GM12878 (cell line): Measurements from ENCODE around the gene MAPRE2. TPM values are rescaled to one million over a fixed set of nuclear protein-coding genes. Genes with fewer than 3 reads are reported as not detected.

ENCODE experiments used
- ATAC-seq: fragments of 200-7000 bp; cut with Tn5 transposase; 3 replicates; pipeline ENCODE4 v1.9.1; 2020; ENCODE audit warnings: mild to moderate bottlenecking, moderate library complexity
- BruUV-seq: library from RNA; stranded (reverse); fragments of 400-500 nt; replicated peaks from 2 replicates; lab custom pipeline; 2021; lab: Mats Ljungman, UMichigan
- CTCF ChIA-PET: fragments of 300-600 bp; sonication (Branson Sonifier 250); formaldehyde crosslinking; extraction: SDS; loops from one replicate; lab custom pipeline; 2021; ENCODE audit warnings: inconsistent platforms; lab: Yijun Ruan, JAX
- POLR2A ChIA-PET: fragments of 350-600 bp; formaldehyde crosslinking; extraction: SDS; loops from one replicate; lab custom pipeline; 2021; ENCODE audit warnings: inconsistent platforms; lab: Charles Lee
- RAD21 ChIA-PET: fragments of 300-600 bp; sonication (Branson Sonifier 250); formaldehyde crosslinking; loops from one replicate; lab custom pipeline; 2023; ENCODE audit warnings: antibody characterized with exemption; ENCODE audit not compliant: unreplicated experiment; lab: Charles Lee
- SMC1A ChIA-PET: fragments of 300-600 bp; sonication (Branson Sonifier 250); formaldehyde crosslinking; loops from one replicate; lab custom pipeline; 2023; ENCODE audit not compliant: unreplicated experiment, uncharacterized antibody; lab: Charles Lee
- DNase-seq: peaks from one replicate; pipeline ENCODE4 v3.0.0-alpha.2; 2011; ENCODE audit warnings: low read depth, low spot score
- FAIRE-seq: peaks from 3 replicates; lab custom pipeline; 2011; peaks lifted over from hg19 to GRCh38; lab: Jason Lieb, UNC
- H2AFZ ChIP-seq: 2 replicates; pipeline ENCODE4 v1.6.0; 2011; ENCODE audit warnings: low read depth, low read length, control low read depth; ENCODE audit not compliant: control insufficient read depth
- H3K27ac ChIP-seq: 2 replicates; pipeline ENCODE4 v1.5.1; 2011; ENCODE audit warnings: control low read depth; ENCODE audit not compliant: control insufficient read depth, insufficient read depth
- H3K27me3 ChIP-seq, 2 experiments: replicated peaks in 1 of 2; 2 replicates each; pipeline versions ENCODE4 v1.6.0 to v1.6.1; 2011; ENCODE audit warnings: low read length in 1 of 2; ENCODE audit not compliant: control insufficient read depth in 2 of 2, insufficient read depth in 2 of 2
- H3K36me3 ChIP-seq, 2 experiments: 2 replicates each; pipeline ENCODE4 v1.5.1; 2011; ENCODE audit warnings: low read length in 1 of 2; ENCODE audit not compliant: control insufficient read depth in 2 of 2, insufficient read depth in 2 of 2
- H3K4me1 ChIP-seq: 2 replicates; pipeline ENCODE4 v1.6.1; 2011; ENCODE audit warnings: mild to moderate bottlenecking, low read length, moderate library complexity, mixed read lengths; ENCODE audit not compliant: control insufficient read depth, insufficient read depth
- H3K4me2 ChIP-seq: 2 replicates; pipeline ENCODE4 v1.6.0; 2011; ENCODE audit warnings: control low read depth; ENCODE audit not compliant: control insufficient read depth, insufficient read depth
- H3K4me3 ChIP-seq: fragments of 200-600 bp; sonication (generic); 2 replicates; pipeline ENCODE4 v1.5.1; 2016
- H3K79me2 ChIP-seq: 2 replicates; pipeline ENCODE4 v1.6.0; 2011; ENCODE audit warnings: low read length; ENCODE audit not compliant: control insufficient read depth, insufficient read depth
- H3K9ac ChIP-seq: 2 replicates; pipeline ENCODE4 v1.8.0; 2011; ENCODE audit warnings: low read length, control low read depth, mixed read lengths; ENCODE audit not compliant: control insufficient read depth, insufficient read depth
- H3K9me3 ChIP-seq: replicated peaks from 3 replicates; pipeline ENCODE4 v1.5.1; 2011; ENCODE audit warnings: mild to moderate bottlenecking, low read length; ENCODE audit not compliant: control insufficient read depth, insufficient read depth
- H4K20me1 ChIP-seq: 2 replicates; pipeline ENCODE4 v1.6.0; 2011; ENCODE audit not compliant: control insufficient read depth, insufficient read depth
- CUX1 ChIP-seq: IDR thresholded peaks from 2 replicates; pipeline ENCODE4 v1.6.1; 2012; ENCODE audit warnings: improper control_type of control experiment, low read depth, low read length; ENCODE audit not compliant: insufficient replicate concordance
- MLLT1 ChIP-seq: fragments of 450-650 bp; IDR thresholded peaks from 2 replicates; pipeline ENCODE4 v1.6.1; 2016; ENCODE audit warnings: mild to moderate bottlenecking
- MYC ChIP-seq: IDR thresholded peaks from 2 replicates; pipeline ENCODE4 v1.6.1; 2011; ENCODE audit warnings: mild to moderate bottlenecking, low read length, moderate library complexity, inconsistent platforms; ENCODE audit not compliant: insufficient read depth, insufficient replicate concordance, insufficient read length, severe bottlenecking
- RELA ChIP-seq: fragments of 450-650 bp; IDR thresholded peaks from 2 replicates; pipeline ENCODE4 v1.8.0; 2014; ENCODE audit warnings: borderline replicate concordance; ENCODE audit not compliant: partially characterized antibody
- SRF ChIP-seq, 2 experiments: IDR thresholded peaks; 2 replicates each; pipeline ENCODE4 v1.6.1; 2011; ENCODE audit warnings: low read depth in 2 of 2, low read length in 2 of 2, mild to moderate bottlenecking in 1 of 2, moderate library complexity in 1 of 2
- TAF1 ChIP-seq: IDR thresholded peaks from 2 replicates; pipeline ENCODE4 v1.6.1; 2011; ENCODE audit warnings: mild to moderate bottlenecking, low read depth, low read length, borderline replicate concordance
- USF2 ChIP-seq: IDR thresholded peaks from 2 replicates; pipeline ENCODE4 v1.6.1; 2011; ENCODE audit warnings: low read depth, low read length, improper control_type of control experiment, borderline replicate concordance
- WGBS: methylation state at CpG from one replicate; pipeline ENCODE4 v1.1.6; 2016; ENCODE audit warnings: low lambda C conversion rate; ENCODE audit not compliant: insufficient replicate concordance, insufficient coverage; ENCODE audit errors: missing lambda C conversion rate; 5-methylcytosine and 5-hydroxymethylcytosine counted together
- in situ Hi-C: fragments of 300-500 bp; cut with MboI; formaldehyde crosslinking; loops from 9 replicates; pipeline ENCODE4 v1.14.3; 2018; ENCODE audit warnings: mixed read lengths
- intact Hi-C: fragments of 100-400 bp; cut with micrococcal nuclease; formaldehyde crosslinking; loops from one replicate; pipeline ENCODE4 v1.14.2; 2022; ENCODE audit not compliant: unreplicated experiment
- polyA plus RNA-seq, 11 experiments: library from polyadenylated mRNA; depleted of rRNA in 4 of 11; unstranded in 6 of 11; stranded (reverse) in 5 of 11; fragments of >200 nt; fragmentation: Nextera tagmentation in 4 of 11; fragmentation: Illumina TruSeq in 1 of 11; extraction: Ambion mirVana in 4 of 11; extraction: Trizol in 1 of 11; gene quantifications; 1 replicate in 1 of 11; 2 replicates in 10 of 11; pipeline versions ENCODE4 v1.2.1 to v1.2.3, GENCODE V29; 2011 to 2016; ENCODE audit warnings: inconsistent platforms in 2 of 11, missing spikeins in 2 of 11, low read depth in 1 of 11
- total RNA-seq, 4 experiments: library from RNA; depleted of rRNA in 3 of 4; stranded (reverse); fragments of >200 nt in 3 of 4; fragmentation: Illumina TruSeq in 1 of 4; extraction: Trizol in 1 of 4; gene quantifications; 2 replicates each; pipeline versions ENCODE4 v1.2.1 to v1.2.3, GENCODE V29; 2013 to 2021

MAPRE2 gene
- total and polyA plus RNA-seq, 10 of the 15 experiments (the other 5 are each of a cell fraction or from before 2014, with no cell fraction given), result 11.0 to 50.6 (median 24.0) TPM

GRCh38 chr18:35191698-35192025, 150.4 kb downstream of the MAPRE2 start:
- H3K27ac ChIP-seq, result no peak overlapping the region
- no peaks in the 10 kb centered on the region for H3K36me3 ChIP-seq
- no TSS peak for BruUV-seq
- no peak overlapping the region for H3K4me2 ChIP-seq
- WGBS, result 76% methylated on average over 5 of the region's 5 CpGs
- DNase-seq (no peak), ATAC-seq (no peak), FAIRE-seq (no peak)
- no peaks in the 10 kb centered on the region for H4K20me1 ChIP-seq
- intact Hi-C loops (no loop called here), in situ Hi-C loops (no loop called here)
- H2AFZ ChIP-seq, result no peak overlapping the region
- ChIA-PET POLR2A (no interaction called here), RAD21 (no interaction called here), SMC1A (no interaction called here), CTCF (interaction anchor here (0.9 to 1.7 kb wide), 2 partner anchors 12 to 25 kb away, joined by 4 read pairs; no protein-coding TSS in a partner anchor)
- no peak overlapping the region for H3K4me3 ChIP-seq
- H3K9ac ChIP-seq, result no peak overlapping the region
- no peaks in the 10 kb centered on the region for H3K79me2 ChIP-seq
- H3K4me1 ChIP-seq, result no peaks in the 10 kb centered on the region
- peaks cover 0 to 2% of the 10 kb centered on the region in 2 experiments; a peak in 1 of 4 replicates for H3K27me3 ChIP-seq
- TF ChIP-seq SRF (IDR thresholded peaks at IDR 0.05; ENCODE audit: low read depth in 2 of 2, low read length in 2 of 2) (no peak), MLLT1 (no peak), MYC (no peak), TAF1 (no peak)
- TF ChIP-seq, all 136 proteins: peak for 0
- no peaks in the 10 kb centered on the region for H3K9me3 ChIP-seq

GRCh38 chr18:35192415-35192814, 151.2 kb downstream of the MAPRE2 start:
- Histone ChIP-seq H3K4me2 (no peak overlapping the region), H3K36me3 (no peaks in the 10 kb centered on the region), H3K4me1 (no peaks in the 10 kb centered on the region), H3K27me3 (peaks cover 0 to 2% of the 10 kb centered on the region in 2 experiments; a peak in 1 of 4 replicates), H3K9ac (no peak overlapping the region), H3K27ac (no peak overlapping the region), H4K20me1 (no peaks in the 10 kb centered on the region), H3K79me2 (no peaks in the 10 kb centered on the region), H3K4me3 (no peak overlapping the region), H3K9me3 (no peaks in the 10 kb centered on the region), H2AFZ (no peak overlapping the region)
- FAIRE-seq (no peak), ATAC-seq (no peak), DNase-seq (no peak)
- RAD21 ChIA-PET, result no interaction called here
- in situ Hi-C loops (no loop called here), intact Hi-C loops (no loop called here)
- BruUV-seq, result no TSS peak
- SMC1A ChIA-PET, result interaction anchor here (1.0 kb wide), 3 partner anchors 10 to 166 kb away, joined by 4 to 6 read pairs (median 4); no protein-coding TSS in a partner anchor
- CTCF ChIA-PET, result interaction anchor here (1.1 to 1.3 kb wide), 2 partner anchors 8 to 11 kb away, joined by 3 to 6 read pairs; no protein-coding TSS in a partner anchor
- POLR2A ChIA-PET, result no interaction called here
- WGBS, result 42% methylated on average over 4 of the region's 4 CpGs
- TF ChIP-seq RELA, result no peak
- no peak for TF ChIP-seq CUX1
- TF ChIP-seq USF2, result no peak
